H1 (cell line): Measurements from ENCODE around the gene POFUT2. TPM values are rescaled to one million over a fixed set of nuclear protein-coding genes. Genes with fewer than 3 reads are reported as not detected.

Experiments
- CTCF ChIA-PET: fragments of 300-600 bp; sonication (Branson Sonifier 250); formaldehyde crosslinking; loops from one replicate; lab custom pipeline; 2021; ENCODE audit not compliant: partially characterized antibody; lab: Charles Lee
- POLR2A ChIA-PET: fragments of 300-600 bp; sonication (Branson Sonifier 250); formaldehyde crosslinking; loops from one replicate; lab custom pipeline; 2021; ENCODE audit warnings: inconsistent platforms; ENCODE audit not compliant: partially characterized antibody; lab: Charles Lee
- DNase-seq, 2 experiments: peaks; one replicate each; pipeline versions ENCODE4 v3.0.0 to v3.0.0-alpha.2; 2010 to 2022; ENCODE audit warnings: low spot score in 2 of 2, low read depth in 1 of 2, mixed read lengths in 1 of 2
- FAIRE-seq: peaks from 2 replicates; lab custom pipeline; 2011; peaks lifted over from hg19 to GRCh38; lab: Jason Lieb, UNC
- H2AFZ ChIP-seq: 2 replicates; pipeline ENCODE4 v1.8.1; 2012; ENCODE audit warnings: low read length, inconsistent platforms
- H2AK5ac ChIP-seq: 2 replicates; pipeline ENCODE4 v1.6.1; 2013; ENCODE audit warnings: low read depth, low read length
- H2BK120ac ChIP-seq: replicated peaks from 2 replicates; pipeline ENCODE3; 2013; ENCODE audit warnings: low read depth, low read length, inconsistent platforms
- H2BK12ac ChIP-seq: 2 replicates; pipeline ENCODE4 v1.6.1; 2013; ENCODE audit warnings: low read depth, low read length
- H2BK15ac ChIP-seq: 2 replicates; pipeline ENCODE4 v1.6.1; 2013; ENCODE audit warnings: low read length
- H2BK20ac ChIP-seq: 2 replicates; pipeline ENCODE4 v1.6.1; 2013; ENCODE audit warnings: low read length
- H2BK5ac ChIP-seq: 2 replicates; pipeline ENCODE4 v1.6.1; 2013; ENCODE audit warnings: low read depth, low read length
- H3K14ac ChIP-seq: 2 replicates; pipeline ENCODE4 v1.6.1; 2013; ENCODE audit warnings: inconsistent platforms; ENCODE audit not compliant: insufficient read length
- H3K18ac ChIP-seq: 2 replicates; pipeline ENCODE4 v1.6.1; 2013; ENCODE audit warnings: low read length; ENCODE audit errors: extremely low read depth
- H3K23ac ChIP-seq: 2 replicates; pipeline ENCODE4 v1.6.1; 2013; ENCODE audit warnings: inconsistent platforms; ENCODE audit not compliant: insufficient read length
- H3K23me2 ChIP-seq: 2 replicates; pipeline ENCODE4 v1.6.1; 2013; ENCODE audit warnings: low read depth, low read length
- H3K27ac ChIP-seq: 2 replicates; pipeline ENCODE4 v1.6.1; 2011; ENCODE audit warnings: low read depth, low read length, inconsistent platforms
- H3K27me3 ChIP-seq, 4 experiments: replicated peaks in 1 of 4; 1 replicate in 1 of 4; 2 replicates in 3 of 4; pipeline versions ENCODE4 v1.6.1 to v1.8.1; 2011 to 2013; ENCODE audit warnings: low read length in 3 of 4, mild to moderate bottlenecking in 3 of 4, inconsistent platforms in 2 of 4, mixed read lengths in 2 of 4, moderate library complexity in 1 of 4; ENCODE audit not compliant: control insufficient read depth in 3 of 4, insufficient read depth in 3 of 4; ENCODE audit errors: extremely low read depth in 1 of 4
- H3K36me3 ChIP-seq, 4 experiments: 2 replicates each; pipeline versions ENCODE4 v1.6.1 to v1.8.1; 2011 to 2013; ENCODE audit warnings: mild to moderate bottlenecking in 4 of 4, low read length in 3 of 4, moderate library complexity in 2 of 4, control low read depth in 1 of 4, inconsistent platforms in 1 of 4; ENCODE audit not compliant: insufficient read depth in 4 of 4, control insufficient read depth in 2 of 4
- H3K4ac ChIP-seq: replicated peaks from 2 replicates; pipeline ENCODE3; 2013; ENCODE audit warnings: low read length, low read depth, mixed read lengths, inconsistent platforms; ENCODE audit not compliant: insufficient read length
- H3K4me1 ChIP-seq, 4 experiments: replicated peaks in 1 of 4; 1 replicate in 1 of 4; 2 replicates in 3 of 4; pipeline versions ENCODE4 v1.6.1 to v1.8.1; 2011 to 2013; ENCODE audit warnings: low read length in 3 of 4, inconsistent platforms in 2 of 4, mixed read lengths in 1 of 4; ENCODE audit not compliant: insufficient read depth in 4 of 4, control insufficient read depth in 3 of 4
- H3K4me2 ChIP-seq, 2 experiments: 2 replicates each; pipeline versions ENCODE4 v1.6.1 to v1.8.1; 2011 to 2013; ENCODE audit warnings: low read depth in 2 of 2, low read length in 2 of 2, control low read depth in 1 of 2, inconsistent platforms in 1 of 2, mild to moderate bottlenecking in 1 of 2; ENCODE audit not compliant: insufficient read depth in 1 of 2
- H3K4me3 ChIP-seq, 4 experiments: fragments of 200-600, 300-600 bp in 1 of 4; sonication (generic), shearing (Covaris generic), sonication (Bioruptor Twin) in 1 of 4; 2 replicates each; pipeline versions ENCODE4 v1.5.1 to v1.8.1; 2011 to 2016; ENCODE audit warnings: low read length in 4 of 4, low read depth in 3 of 4, control low read depth in 2 of 4, inconsistent platforms in 2 of 4, mild to moderate bottlenecking in 2 of 4, mixed read lengths in 1 of 4, moderate library complexity in 1 of 4; ENCODE audit not compliant: insufficient read depth in 2 of 4; ENCODE audit errors: extremely low read depth in 1 of 4
- H3K56ac ChIP-seq: replicated peaks from 2 replicates; pipeline ENCODE3; 2013; ENCODE audit warnings: low read depth, mild to moderate bottlenecking, mixed read lengths, low read length, inconsistent platforms; ENCODE audit not compliant: insufficient read length
- H3K79me1 ChIP-seq: 2 replicates; pipeline ENCODE4 v1.6.1; 2013; ENCODE audit warnings: low read depth, low read length, control low read depth
- H3K79me2 ChIP-seq, 2 experiments: 2 replicates each; pipeline versions ENCODE4 v1.6.1 to v1.8.1; 2012 to 2013; ENCODE audit warnings: low read length in 2 of 2, mild to moderate bottlenecking in 2 of 2, inconsistent platforms in 1 of 2; ENCODE audit not compliant: insufficient read depth in 2 of 2, control insufficient read depth in 1 of 2
- H3K9ac ChIP-seq, 4 experiments: replicated peaks in 1 of 4; 1 replicate in 1 of 4; 2 replicates in 3 of 4; pipeline versions ENCODE4 v1.6.1 to v1.8.1; 2011 to 2013; ENCODE audit warnings: low read depth in 3 of 4, low read length in 3 of 4, control low read depth in 2 of 4, mild to moderate bottlenecking in 2 of 4, moderate library complexity in 2 of 4, inconsistent platforms in 1 of 4; ENCODE audit errors: extremely low read depth in 1 of 4
- H3K9me3 ChIP-seq, 2 experiments: 2 replicates each; pipeline versions ENCODE4 v1.6.1 to v1.8.1; 2012 to 2013; ENCODE audit warnings: mild to moderate bottlenecking in 2 of 2, moderate library complexity in 2 of 2, control low read depth in 1 of 2, inconsistent platforms in 1 of 2, low read depth in 1 of 2, low read length in 1 of 2, mixed read lengths in 1 of 2; ENCODE audit not compliant: insufficient read depth in 2 of 2
- H4K20me1 ChIP-seq, 2 experiments: replicated peaks in 1 of 2; 2 replicates each; pipeline versions ENCODE3 to v1.8.1; 2011 to 2013; ENCODE audit warnings: inconsistent platforms in 2 of 2, low read length in 2 of 2, mild to moderate bottlenecking in 1 of 2; ENCODE audit not compliant: insufficient read depth in 2 of 2, control insufficient read depth in 1 of 2
- H4K5ac ChIP-seq: 2 replicates; pipeline ENCODE4 v1.6.1; 2013; ENCODE audit warnings: low read length, low read depth, mixed read lengths, inconsistent platforms; ENCODE audit not compliant: insufficient read length
- H4K8ac ChIP-seq: 2 replicates; pipeline ENCODE4 v1.8.0; 2013; ENCODE audit warnings: mild to moderate bottlenecking, moderate library complexity, low read length, inconsistent platforms; ENCODE audit not compliant: insufficient read depth; ENCODE audit errors: extremely low read depth
- H4K91ac ChIP-seq: replicated peaks from 2 replicates; pipeline ENCODE3; 2013; ENCODE audit warnings: low read length, mixed read lengths, inconsistent platforms; ENCODE audit not compliant: insufficient read length
- FOSL1 ChIP-seq: IDR thresholded peaks from 2 replicates; pipeline ENCODE4 v1.6.1; 2011; ENCODE audit warnings: mild to moderate bottlenecking, low read depth, low read length, moderate library complexity; ENCODE audit not compliant: insufficient read depth
- KDM1A ChIP-seq: fragments of 200-600, 300-600 bp; sonication (generic); IDR thresholded peaks from 2 replicates; pipeline ENCODE4 v1.7.1; 2016; ENCODE audit warnings: mild to moderate bottlenecking, low read length, borderline replicate concordance
- KDM4A ChIP-seq: IDR thresholded peaks from one replicate; pipeline ENCODE4 v1.7.1; 2012; ENCODE audit warnings: low read depth, mild to moderate bottlenecking, moderate library complexity, low read length, inconsistent platforms; ENCODE audit not compliant: severe bottlenecking
- POU5F1 ChIP-seq: IDR thresholded peaks from 2 replicates; pipeline ENCODE4 v1.6.1; 2011; ENCODE audit warnings: low read depth, mild to moderate bottlenecking, low read length, moderate library complexity
- SIX5 ChIP-seq: IDR thresholded peaks from 2 replicates; pipeline ENCODE4 v1.6.1; 2011; ENCODE audit warnings: mild to moderate bottlenecking, low read depth, low read length
- WGBS, 2 experiments: shearing (Covaris generic) in 1 of 2; methylation state at CpG; one replicate each; pipeline versions ENCODE4 v1.1.6 to v1.1.7; 2013 to 2015; ENCODE audit warnings: low lambda C conversion rate in 2 of 2, mixed read lengths in 2 of 2, inconsistent platforms in 1 of 2, low coverage in 1 of 2, missing lambda C conversion rate in 1 of 2; ENCODE audit not compliant: insufficient replicate concordance in 2 of 2, insufficient coverage in 1 of 2, insufficient read length in 1 of 2; ENCODE audit errors: extremely low coverage in 1 of 2, missing lambda C conversion rate in 1 of 2; 5-methylcytosine and 5-hydroxymethylcytosine counted together
- polyA plus RNA-seq, 7 experiments: library from polyadenylated mRNA; depleted of rRNA in 3 of 7; stranded (reverse) in 5 of 7; unstranded in 2 of 7; fragments of >200 nt in 5 of 7; fragments of 200-250 nt in 2 of 7; gene quantifications; 1 replicate in 5 of 7; 2 replicates in 1 of 7; 4 replicates in 1 of 7; pipeline versions ENCODE4 v1.2.1 to v1.2.3, GENCODE V29; 2011 to 2013; ENCODE audit warnings: missing spikeins in 2 of 7, mixed read lengths in 2 of 7
- total RNA-seq: library from RNA; stranded (reverse); fragmentation: NEBNext Ultra II Directional; extraction: Animal tissue kit (Norgen Biotek cat#: 25700); gene quantifications from 2 replicates; pipeline ENCODE4 v1.2.1, GENCODE V29; 2021

Gene POFUT2
- total and polyA plus RNA-seq, 2 of the 8 experiments (the other 6 are each of a cell fraction or from before 2014, with no cell fraction given) = 13.7 to 32.1 TPM

GRCh38 chr21:45263534-45263933, 24.2 kb downstream of the POFUT2 start:
- no peak overlapping the region for H3K23ac ChIP-seq
- no peak overlapping the region for H4K8ac ChIP-seq
- no peak overlapping the region for H4K91ac ChIP-seq
- H3K4me1 ChIP-seq = no peaks in the 10 kb centered on the region
- H3K9ac ChIP-seq = no peak overlapping the region
- POLR2A ChIA-PET = no interaction called here
- no peak overlapping the region for H3K56ac ChIP-seq
- H3K23me2 ChIP-seq = no peaks in the 10 kb centered on the region
- 87% methylated on average over 6 of the region's 6 CpGs; no CpG with 5 or more reads in 1 of the 2 experiments for WGBS, 2 experiments
- no peak overlapping the region for H3K4me3 ChIP-seq
- H3K79me1 ChIP-seq = no peaks in the 10 kb centered on the region; the same call in 1 of the 2 replicates
- H2BK15ac ChIP-seq = no peak overlapping the region
- DNase-seq = peak in 1 of 2 experiments; percentile 23
- no peak overlapping the region for H2BK12ac ChIP-seq
- H3K14ac ChIP-seq = no peak overlapping the region
- H3K18ac ChIP-seq = no peak overlapping the region
- H3K27me3 ChIP-seq = no peaks in the 10 kb centered on the region
- no peak overlapping the region for H2AK5ac ChIP-seq
- H3K4me2 ChIP-seq = no peak overlapping the region
- no peaks in the 10 kb centered on the region for H3K79me2 ChIP-seq
- H2BK20ac ChIP-seq = no peak overlapping the region
- FAIRE-seq = no peak
- no peaks in the 10 kb centered on the region; a peak in 1 of 4 replicates for H3K9me3 ChIP-seq
- H4K20me1 ChIP-seq = peaks cover 0 to 7% of the 10 kb centered on the region in 2 experiments
- peaks cover 8 to 38% (median 34%) of the 10 kb centered on the region in 4 experiments for H3K36me3 ChIP-seq
- no peak overlapping the region for H4K5ac ChIP-seq
- no peak overlapping the region for H3K27ac ChIP-seq
- CTCF ChIA-PET = no interaction called here
- no peak overlapping the region for H2AFZ ChIP-seq
- H2BK5ac ChIP-seq = no peak overlapping the region
- no peak overlapping the region for H2BK120ac ChIP-seq
- H3K4ac ChIP-seq = no peak overlapping the region
- TF ChIP-seq SIX5 (no peak), POU5F1 (no peak), FOSL1 (no peak), KDM1A (no peak), KDM4A (no peak)
